Measurements from ENCODE around the gene RAD1. TPM values are rescaled to one million over a fixed set of nuclear protein-coding genes. Genes with fewer than 3 reads are reported as not detected.

The RAD1 gene, protein sequence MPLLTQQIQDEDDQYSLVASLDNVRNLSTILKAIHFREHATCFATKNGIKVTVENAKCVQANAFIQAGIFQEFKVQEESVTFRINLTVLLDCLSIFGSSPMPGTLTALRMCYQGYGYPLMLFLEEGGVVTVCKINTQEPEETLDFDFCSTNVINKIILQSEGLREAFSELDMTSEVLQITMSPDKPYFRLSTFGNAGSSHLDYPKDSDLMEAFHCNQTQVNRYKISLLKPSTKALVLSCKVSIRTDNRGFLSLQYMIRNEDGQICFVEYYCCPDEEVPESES
- total RNA-seq, result 10 to 100 TPM; 38.7 to 43.0 TPM

DNA sequence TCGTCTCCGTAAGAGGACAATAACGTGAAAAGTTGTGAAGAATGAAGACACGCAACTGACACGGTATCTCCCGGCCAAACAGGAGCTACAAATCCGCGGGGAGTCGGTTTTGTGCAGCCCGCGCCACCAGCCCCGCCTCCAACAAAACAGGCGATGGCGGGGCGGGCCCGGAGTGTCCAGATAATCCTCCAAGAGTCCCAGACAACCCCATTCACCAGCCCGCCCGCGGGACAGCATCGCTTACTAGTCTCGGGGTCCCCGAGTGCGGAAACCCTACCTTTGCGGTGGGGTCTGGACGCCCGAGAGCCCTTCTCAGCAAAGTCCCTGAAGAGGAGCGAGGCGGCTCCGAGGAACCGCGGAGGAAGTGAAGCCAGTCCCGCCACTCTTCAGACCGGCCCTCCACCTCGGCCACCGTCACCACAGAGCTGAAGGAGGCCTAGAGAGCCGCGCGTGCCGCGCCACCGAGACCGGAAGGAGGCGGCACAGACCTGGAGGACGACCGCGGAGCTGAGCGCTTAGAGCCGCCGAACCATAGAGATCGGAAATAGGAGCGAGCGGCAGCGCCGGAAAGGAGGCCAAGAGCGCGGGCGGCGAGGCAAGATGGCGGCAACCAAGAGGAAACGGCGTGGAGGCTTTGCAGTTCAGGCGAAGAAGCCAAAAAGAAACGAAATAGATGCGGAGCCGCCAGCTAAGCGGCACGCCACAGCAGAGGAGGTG lies at the start of gene RAD1, which contains the start of gene BRIX1:
Gene RAD1 (minus strand): TSS at position 366 of the 717 bp plus-strand sequence. CDS start 612 bp downstream, outside the sequence.
Gene BRIX1 (plus strand): TSS at position 573 of the 717 bp plus-strand sequence. CDS start 28 bp downstream, at position 601.
- H3K36me3 Mint-ChIP-seq (ENCODE audit: low read depth), result peaks cover 50% of the 10 kb centered on the region
- DNase-seq (peak; percentile 98), ATAC-seq (peak; percentile 98)
- H3K4me3 Mint-ChIP-seq, result no peak within 1 kb of the TSS
- no peaks in the 10 kb centered on the region for H3K9me3 Mint-ChIP-seq (ENCODE audit: low read depth)
- peak within 1 kb of the TSS; percentile 60 for H3K27ac Mint-ChIP-seq
- no peaks in the 10 kb centered on the region for H3K27me3 Mint-ChIP-seq
- ChIA-PET CTCF (interaction anchor here (0.5 to 3.8 kb wide), 12 partner anchors 9 to 1012 kb away, joined by 3 to 23 read pairs (median 4); partner anchors contain the start of gene DNAJC21), POLR2A (interaction anchor here (0.6 to 4.0 kb wide), 9 partner anchors 8 to 702 kb away, joined by 3 to 84 read pairs (median 5); partner anchors contain the start of genes DNAJC21, SPEF2 and TTC23L)
- intact Hi-C loops (cut with DNase I, micrococcal nuclease), result loop anchor here (1.0 to 5.0 kb wide), 8 partner anchors 9 to 1475 kb away; partner anchors contain the start of genes DNAJC21 (in 2 of the 2), TTC23L (in 2 of the 2), AMACR (in 1 of the 2) and LMBRD2 (in 1 of the 2)
- H3K4me1 Mint-ChIP-seq, result peaks cover 37% of the 10 kb centered on the region

DNA sequence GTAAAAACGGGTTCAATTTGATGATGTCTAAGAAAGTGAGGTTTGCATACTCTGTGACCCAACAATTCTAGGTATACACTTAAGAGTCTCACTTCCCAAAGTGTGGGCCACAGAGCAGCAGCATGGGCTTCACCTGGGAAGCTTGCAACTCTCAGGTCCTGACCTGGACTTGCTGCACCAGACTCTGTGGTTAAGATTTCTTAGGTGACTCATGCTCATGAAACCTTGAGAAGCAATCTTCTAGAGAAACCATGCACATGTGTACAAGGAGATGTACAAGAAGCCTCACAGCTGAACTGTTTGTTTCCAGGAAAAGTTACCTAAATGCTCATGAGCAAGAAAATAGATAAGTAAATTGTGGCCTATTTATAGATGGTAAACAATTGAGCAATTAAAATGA lies 44.0 kb upstream of the RAD1 start:
- intact Hi-C loops (cut with DNase I, micrococcal nuclease), result loop anchor here in 1 of 2 experiments (2.0 kb wide), 1 partner anchor 43 kb away; no protein-coding TSS in a partner anchor
- CTCF ChIA-PET, result interaction anchor here (0.7 to 1.4 kb wide), 2 partner anchors 9 to 14 kb away, joined by 3 to 6 read pairs; no protein-coding TSS in a partner anchor
- DNase-seq (peak; percentile 26), ATAC-seq (peak; percentile 92)
- Mint-ChIP-seq H3K4me1 (peaks cover 13% of the 10 kb centered on the region), H3K9me3 (ENCODE audit: low read depth) (no peaks in the 10 kb centered on the region), H3K27me3 (no peaks in the 10 kb centered on the region), H3K4me3 (no peak overlapping the region), H3K27ac (peak overlapping the region; percentile 14), H3K36me3 (ENCODE audit: low read depth) (peaks cover 11% of the 10 kb centered on the region)
- POLR2A ChIA-PET, result no interaction called here

DNA sequence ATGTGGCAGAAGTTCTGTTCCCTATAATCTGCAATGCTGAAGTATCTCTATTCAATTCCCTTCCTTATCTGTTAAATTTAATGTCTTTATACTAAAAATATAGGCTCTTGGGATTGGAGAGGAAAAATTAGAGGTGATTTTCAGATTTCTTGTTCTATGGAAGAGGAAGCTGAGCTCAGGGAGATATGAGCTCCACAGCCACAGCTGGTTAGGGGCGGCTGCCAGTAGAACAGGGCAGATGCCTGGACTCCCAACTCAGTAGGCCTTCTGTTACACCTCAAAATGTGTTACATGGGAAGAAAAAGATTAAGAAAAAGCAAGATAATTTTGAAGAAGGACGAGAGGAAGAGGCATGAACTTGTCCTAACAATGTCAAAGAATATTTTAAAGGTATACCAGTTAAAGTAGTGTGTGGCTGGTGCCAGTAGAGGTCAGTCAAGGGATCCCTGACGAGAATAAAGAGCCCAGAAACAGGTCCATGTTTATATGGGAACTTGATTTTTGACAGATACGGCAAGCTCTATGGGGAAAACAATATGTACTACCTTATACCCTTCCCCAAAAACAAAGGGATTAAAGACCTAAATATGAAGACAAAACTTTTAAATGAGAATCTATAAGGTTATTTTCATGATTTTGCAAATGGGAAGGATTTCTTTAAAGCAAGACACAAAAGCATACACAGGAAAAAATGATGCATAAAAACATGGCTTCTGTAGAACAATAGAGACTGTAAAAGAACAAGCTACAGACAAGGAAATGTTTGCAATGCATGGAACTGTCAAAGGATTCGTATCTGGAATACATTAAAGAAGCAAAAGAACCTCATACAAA lies 42.8 kb upstream of the RAD1 start:
- CTCF ChIA-PET, result interaction anchor here (0.5 to 1.4 kb wide), 5 partner anchors 34 to 1120 kb away, joined by 3 read pairs; no protein-coding TSS in a partner anchor
- Mint-ChIP-seq H3K9me3 (ENCODE audit: low read depth) (no peaks in the 10 kb centered on the region), H3K27ac (peak overlapping the region; percentile 67), H3K4me1 (peaks cover 13% of the 10 kb centered on the region), H3K27me3 (no peaks in the 10 kb centered on the region), H3K4me3 (no peak overlapping the region), H3K36me3 (ENCODE audit: low read depth) (peaks cover 13% of the 10 kb centered on the region)
- ATAC-seq, result peak; percentile 56
- POLR2A ChIA-PET, result no interaction called here
- peak; percentile 14 for DNase-seq
- intact Hi-C loops (cut with DNase I, micrococcal nuclease), result loop anchor here (1.0 to 2.0 kb wide), 2 partner anchors 45 kb away; no protein-coding TSS in a partner anchor

DNA sequence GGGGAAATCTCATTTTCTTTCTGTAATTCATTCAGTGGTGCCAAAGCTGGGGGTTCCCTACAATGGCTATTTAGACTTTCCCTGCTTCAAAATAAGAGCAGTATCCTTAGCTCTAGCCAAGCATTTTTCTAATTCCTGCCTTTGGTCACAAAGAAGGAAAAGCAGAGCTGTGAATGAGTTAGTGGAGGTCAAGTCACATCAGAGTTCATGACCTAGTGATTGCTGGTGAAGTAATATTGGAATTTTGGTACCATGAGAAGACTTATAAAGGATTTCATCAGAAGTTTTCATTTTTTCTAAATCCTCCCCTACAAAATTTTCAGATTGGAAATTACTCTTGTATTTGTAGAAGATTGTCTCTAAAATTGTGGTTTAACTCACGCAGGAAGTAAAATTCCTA lies 42.0 kb upstream of the RAD1 start:
- Mint-ChIP-seq H3K36me3 (ENCODE audit: low read depth) (peaks cover 14% of the 10 kb centered on the region), H3K4me1 (peaks cover 13% of the 10 kb centered on the region), H3K27ac (no peak overlapping the region), H3K4me3 (no peak overlapping the region), H3K9me3 (ENCODE audit: low read depth) (no peaks in the 10 kb centered on the region), H3K27me3 (no peaks in the 10 kb centered on the region)
- ATAC-seq (no peak), DNase-seq (no peak)
- ChIA-PET POLR2A (no interaction called here), CTCF (interaction anchor here (0.7 to 1.4 kb wide), 5 partner anchors 35 to 1121 kb away, joined by 3 to 5 read pairs (median 3); no protein-coding TSS in a partner anchor)
- intact Hi-C loops (cut with DNase I, micrococcal nuclease), result no loop called here

DNA sequence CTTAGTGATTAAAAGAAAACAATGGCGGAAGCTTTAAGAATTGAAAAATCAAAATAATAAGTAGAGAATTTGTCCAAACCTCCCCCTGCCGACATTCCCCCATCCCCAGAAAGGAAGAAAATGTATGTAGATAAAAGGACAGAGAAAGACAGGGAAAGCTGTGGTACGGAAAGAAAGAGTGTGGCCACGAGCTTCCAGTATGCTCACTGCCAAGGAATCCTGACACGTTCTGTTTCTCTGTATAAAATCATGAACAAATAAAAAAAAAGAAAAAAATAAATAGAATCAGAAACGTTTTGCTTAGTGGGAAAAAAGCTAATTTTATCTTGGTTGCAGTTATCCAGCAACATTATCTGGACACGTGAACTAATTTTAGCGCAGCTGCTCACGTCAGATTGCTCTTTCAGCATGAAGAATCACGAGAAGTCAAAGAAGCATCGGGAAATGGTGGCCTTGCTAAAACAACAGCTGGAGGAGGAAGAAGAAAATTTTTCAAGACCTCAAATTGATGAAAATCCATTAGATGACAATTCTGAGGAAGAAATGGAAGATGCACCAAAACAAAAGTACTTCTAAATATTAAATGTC lies 29.2 kb upstream of the RAD1 start:
- ATAC-seq (no peak), DNase-seq (no peak)
- Mint-ChIP-seq H3K4me3 (no peak overlapping the region), H3K27ac (no peak overlapping the region), H3K36me3 (ENCODE audit: low read depth) (peaks cover 39% of the 10 kb centered on the region), H3K9me3 (ENCODE audit: low read depth) (no peaks in the 10 kb centered on the region), H3K4me1 (no peaks in the 10 kb centered on the region), H3K27me3 (no peaks in the 10 kb centered on the region)
- intact Hi-C loops (cut with DNase I, micrococcal nuclease), result no loop called here
- ChIA-PET CTCF (interaction anchor here (1.6 kb wide), 1 partner anchor 29 kb away, joined by 3 read pairs; the partner anchor contains the start of genes BRIX1 and RAD1), POLR2A (interaction anchor here (0.6 kb wide), 1 partner anchor 286 kb away, joined by 7 read pairs; no protein-coding TSS in a partner anchor)

DNA sequence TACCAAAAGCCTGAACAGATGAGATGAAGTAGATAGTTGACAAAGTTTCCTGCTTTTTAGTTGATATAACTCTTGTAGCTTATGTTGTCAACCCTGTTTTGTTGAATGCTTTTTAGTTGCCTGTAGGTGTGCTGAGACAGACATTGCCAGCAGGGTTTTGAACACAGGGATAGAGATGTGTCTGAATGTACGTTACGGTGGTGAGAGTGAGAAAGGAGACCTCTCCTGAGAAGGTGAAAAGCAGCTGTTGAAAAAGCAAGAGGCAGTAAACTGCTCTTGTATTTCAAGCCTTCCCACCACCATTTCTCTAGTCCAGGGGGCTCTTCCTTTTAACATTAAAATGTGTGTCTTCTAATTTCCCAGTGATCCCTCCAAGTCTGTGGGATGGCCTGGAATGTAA lies 28.7 kb upstream of the RAD1 start:
- Mint-ChIP-seq H3K4me3 (no peak overlapping the region), H3K27me3 (no peaks in the 10 kb centered on the region), H3K36me3 (ENCODE audit: low read depth) (peaks cover 36% of the 10 kb centered on the region), H3K4me1 (no peaks in the 10 kb centered on the region), H3K9me3 (ENCODE audit: low read depth) (no peaks in the 10 kb centered on the region), H3K27ac (no peak overlapping the region)
- CTCF ChIA-PET, result interaction anchor here (1.1 to 1.6 kb wide), 2 partner anchors 29 to 59 kb away, joined by 3 read pairs; partner anchors contain the start of genes BRIX1 and RAD1
- no peak for ATAC-seq
- POLR2A ChIA-PET, result no interaction called here
- no peak for DNase-seq
- intact Hi-C loops (cut with DNase I, micrococcal nuclease), result no loop called here

DNA sequence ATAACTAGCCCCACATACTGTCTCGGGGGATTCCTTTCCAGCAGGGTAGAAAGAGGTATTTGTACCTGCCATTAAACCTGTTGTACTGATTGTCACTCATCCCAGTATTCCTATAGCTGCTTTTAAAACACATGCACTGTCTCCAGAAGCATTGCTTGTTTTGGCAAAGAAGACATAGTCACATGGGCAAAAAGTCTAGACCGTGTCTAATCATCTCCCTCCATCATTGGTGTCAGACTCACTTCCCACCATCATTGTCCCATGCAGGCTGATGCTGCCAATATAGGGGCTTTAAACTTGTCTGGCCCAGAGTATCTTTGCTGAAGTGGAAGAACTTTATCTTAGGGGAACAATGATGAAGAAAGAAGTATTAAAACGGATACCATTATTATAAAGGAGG lies 26.6 kb upstream of the RAD1 start:
- ChIA-PET POLR2A (no interaction called here), CTCF (no interaction called here)
- no peak for DNase-seq
- no peak overlapping the region for H3K4me3 Mint-ChIP-seq
- no peaks in the 10 kb centered on the region for H3K9me3 Mint-ChIP-seq (ENCODE audit: low read depth)
- no peak overlapping the region for H3K27ac Mint-ChIP-seq
- intact Hi-C loops (cut with DNase I, micrococcal nuclease), result no loop called here
- H3K4me1 Mint-ChIP-seq, result no peaks in the 10 kb centered on the region
- no peak for ATAC-seq
- H3K27me3 Mint-ChIP-seq, result no peaks in the 10 kb centered on the region
- H3K36me3 Mint-ChIP-seq (ENCODE audit: low read depth), result peaks cover 38% of the 10 kb centered on the region

DNA sequence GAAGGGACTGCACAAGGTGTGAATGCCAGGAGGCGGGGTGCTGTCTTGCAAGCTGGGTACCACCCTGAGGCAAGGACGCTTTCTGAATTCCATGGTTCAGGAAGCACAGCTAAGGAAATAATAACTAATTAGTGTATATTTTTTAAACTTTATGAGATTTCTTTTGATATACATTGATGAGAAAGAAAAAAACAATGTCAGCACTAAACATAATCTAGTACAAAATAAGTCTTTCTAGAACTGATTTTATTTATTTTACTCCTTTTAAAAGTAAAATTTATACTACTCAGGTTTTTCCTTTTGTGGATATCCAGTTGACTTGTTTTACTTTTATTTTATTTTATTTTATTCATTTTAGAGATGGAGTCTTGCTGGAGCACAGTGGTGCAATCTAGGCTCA lies 17.6 kb upstream of the RAD1 start:
- Mint-ChIP-seq H3K27ac (no peak overlapping the region), H3K27me3 (no peaks in the 10 kb centered on the region), H3K4me1 (peaks cover 35% of the 10 kb centered on the region), H3K4me3 (no peak overlapping the region), H3K36me3 (ENCODE audit: low read depth) (peaks cover 25% of the 10 kb centered on the region), H3K9me3 (ENCODE audit: low read depth) (no peaks in the 10 kb centered on the region)
- intact Hi-C loops (cut with DNase I, micrococcal nuclease), result no loop called here
- ATAC-seq (no peak), DNase-seq (no peak)
- CTCF ChIA-PET, result no interaction called here
- POLR2A ChIA-PET, result interaction anchor here (1.9 kb wide), 1 partner anchor 18 kb away, joined by 5 read pairs; the partner anchor contains the start of genes BRIX1 and RAD1

DNA sequence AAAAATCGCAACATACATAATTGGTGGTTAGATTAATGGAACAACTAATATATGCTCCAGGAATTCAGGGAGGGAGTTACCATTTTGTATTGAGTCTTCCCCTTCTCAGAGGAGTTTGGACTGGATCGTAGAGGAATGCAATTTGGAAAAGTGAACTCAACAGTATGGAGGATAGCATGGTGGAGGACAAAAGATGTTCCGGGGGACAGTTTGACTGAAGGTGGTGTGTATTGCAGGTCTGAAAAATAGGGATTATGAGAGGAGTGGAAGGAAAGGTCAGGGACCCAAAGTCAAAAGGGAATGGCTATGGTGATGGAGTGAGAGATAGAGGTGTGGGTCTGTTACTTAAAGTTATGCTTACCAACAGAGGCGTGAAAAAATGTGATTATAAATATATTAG lies 15.6 kb upstream of the RAD1 start:
- ATAC-seq, result no peak
- intact Hi-C loops (cut with DNase I, micrococcal nuclease), result no loop called here
- POLR2A ChIA-PET, result interaction anchor here (0.6 to 2.7 kb wide), 2 partner anchors 13 to 16 kb away, joined by 3 to 84 read pairs; partner anchors contain the start of genes BRIX1 and RAD1
- DNase-seq, result no peak
- Mint-ChIP-seq H3K4me1 (peaks cover 35% of the 10 kb centered on the region), H3K27ac (peak overlapping the region; percentile 93), H3K36me3 (ENCODE audit: low read depth) (peaks cover 25% of the 10 kb centered on the region), H3K9me3 (ENCODE audit: low read depth) (no peaks in the 10 kb centered on the region), H3K27me3 (no peaks in the 10 kb centered on the region), H3K4me3 (peak overlapping the region; percentile 90)
- CTCF ChIA-PET, result interaction anchor here (0.7 to 3.1 kb wide), 2 partner anchors 15 to 326 kb away, joined by 3 to 23 read pairs; partner anchors contain the start of genes BRIX1 and RAD1

DNA sequence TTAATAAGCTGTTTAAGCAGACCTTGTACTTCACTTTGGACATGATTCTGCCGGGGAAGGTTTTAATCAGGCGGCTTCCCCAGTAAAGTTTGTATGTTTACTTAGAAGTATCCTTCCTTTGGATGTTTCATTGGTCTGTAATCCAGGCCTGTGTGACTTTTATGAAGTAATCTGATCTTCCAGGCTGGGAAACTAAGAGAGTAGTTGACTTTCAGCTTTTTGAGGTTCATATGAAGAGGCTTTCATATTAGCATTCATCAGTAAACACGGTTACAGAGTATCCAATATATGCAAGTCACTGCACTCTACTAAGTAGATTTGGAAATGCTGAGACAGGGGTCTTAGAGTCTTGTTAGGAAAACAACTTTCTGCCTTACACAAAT lies 15.1 kb upstream of the RAD1 start:
- DNase-seq (no peak), ATAC-seq (no peak)
- Mint-ChIP-seq H3K27ac (peak overlapping the region; percentile 93), H3K27me3 (no peaks in the 10 kb centered on the region), H3K9me3 (ENCODE audit: low read depth) (no peaks in the 10 kb centered on the region), H3K4me1 (peaks cover 37% of the 10 kb centered on the region), H3K36me3 (ENCODE audit: low read depth) (peaks cover 28% of the 10 kb centered on the region), H3K4me3 (peak overlapping the region; percentile 90)
- ChIA-PET CTCF (interaction anchor here (0.7 to 3.1 kb wide), 4 partner anchors 10 to 325 kb away, joined by 3 to 23 read pairs (median 3); partner anchors contain the start of genes BRIX1 and RAD1), POLR2A (interaction anchor here (0.6 to 2.7 kb wide), 3 partner anchors 10 to 15 kb away, joined by 3 to 84 read pairs (median 5); partner anchors contain the start of genes BRIX1 and RAD1)
- intact Hi-C loops (cut with DNase I, micrococcal nuclease), result no loop called here

All from activated CD4-positive, alpha-beta T cell treated with anti-CD3 and anti-CD28 coated beads for 36 hours (primary cell).